K562 (cell line): Measurements from ENCODE around the gene KRTAP12-2. TPM values are rescaled to one million over a fixed set of nuclear protein-coding genes. Genes with fewer than 3 reads are reported as not detected.

Experiments used
- ATAC-seq: fragments of 200-7000 bp; cut with Tn5 transposase; 3 replicates; pipeline ENCODE4 v1.9.1; 2020; ENCODE audit warnings: moderate library complexity
- BruUV-seq: library from RNA; stranded (reverse); fragments of 400-500 nt; replicated peaks from 2 replicates; lab custom pipeline; 2021; lab: Mats Ljungman, UMichigan
- CTCF ChIA-PET: fragments of 300-600 bp; formaldehyde crosslinking; extraction: SDS; loops from one replicate; lab custom pipeline; 2021; ENCODE audit warnings: low intra/inter-chr PET ratio; lab: Yijun Ruan, JAX
- POLR2A ChIA-PET: fragments of 300-600, 350-650 bp; sonication (Branson Sonifier 250); formaldehyde crosslinking; extraction: SDS; loops from one replicate; lab custom pipeline; 2021; ENCODE audit warnings: antibody characterized with exemption, inconsistent platforms; lab: Yijun Ruan, JAX
- DNase-seq, 4 experiments: peaks; one replicate each; pipeline versions ENCODE4 v3.0.0 to v3.0.0-alpha.2; 2011 to 2018; ENCODE audit warnings: low spot score in 3 of 4, mixed read lengths in 3 of 4; ENCODE audit errors: extremely low read depth in 1 of 4
- FAIRE-seq: peaks from 2 replicates; lab custom pipeline; 2011; peaks lifted over from hg19 to GRCh38; lab: Jason Lieb, UNC
- H2AFZ ChIP-seq: 2 replicates; pipeline ENCODE4 v1.6.0; 2011; ENCODE audit warnings: low read depth, low read length, control low read depth, inconsistent platforms
- H3K27ac ChIP-seq: fragments of 200-600 bp; 3 replicates; pipeline ENCODE4 v1.8.0; 2011; ENCODE audit warnings: low read depth, mild to moderate bottlenecking, control low read depth, inconsistent platforms, low read length, moderate library complexity, mixed read lengths; ENCODE audit errors: extremely low read depth
- H3K27me3 ChIP-seq, 2 experiments: fragments of 300-600 bp in 1 of 2; 2 replicates in 1 of 2; 3 replicates in 1 of 2; pipeline versions ENCODE4 v1.6.0 to v1.8.0; 2011; ENCODE audit warnings: inconsistent platforms in 2 of 2, low read length in 2 of 2, mild to moderate bottlenecking in 1 of 2, mixed read lengths in 1 of 2, moderate library complexity in 1 of 2; ENCODE audit not compliant: control insufficient read depth in 2 of 2, insufficient read depth in 2 of 2
- H3K36me3 ChIP-seq: fragments of 300-600 bp; 3 replicates; pipeline ENCODE4 v1.8.0; 2011; ENCODE audit warnings: mild to moderate bottlenecking, low read length, inconsistent platforms; ENCODE audit not compliant: control insufficient read depth, insufficient read depth
- H3K4me1 ChIP-seq, 2 experiments: fragments of 200-600 bp in 1 of 2; replicated peaks in 1 of 2; 2 replicates in 1 of 2; 3 replicates in 1 of 2; pipeline versions ENCODE4 v1.5.1 to v1.8.0; 2011; ENCODE audit warnings: inconsistent platforms in 2 of 2, low read length in 2 of 2, mild to moderate bottlenecking in 1 of 2, mixed read lengths in 1 of 2, moderate library complexity in 1 of 2; ENCODE audit not compliant: control insufficient read depth in 2 of 2, insufficient read depth in 2 of 2
- H3K4me2 ChIP-seq: 2 replicates; pipeline ENCODE4 v1.6.1; 2011; ENCODE audit warnings: low read length, control low read depth, inconsistent platforms, mixed read lengths; ENCODE audit not compliant: insufficient read depth
- H3K4me3 ChIP-seq: fragments of 200-600 bp; sonication (generic), shearing (Covaris generic); 2 replicates; pipeline ENCODE4 v1.5.1; 2016; ENCODE audit warnings: control low read depth, inconsistent platforms
- H3K79me2 ChIP-seq: fragments of 200-600 bp; 3 replicates; pipeline ENCODE4 v1.8.0; 2011; ENCODE audit warnings: low read length, inconsistent platforms; ENCODE audit not compliant: control insufficient read depth, insufficient read depth
- H3K9ac ChIP-seq, 2 experiments: 2 replicates each; pipeline versions ENCODE4 v1.6.0 to v1.6.1; 2011; ENCODE audit warnings: low read depth in 2 of 2, low read length in 2 of 2, control low read depth in 1 of 2, inconsistent platforms in 1 of 2, mild to moderate bottlenecking in 1 of 2, mixed read lengths in 1 of 2; ENCODE audit not compliant: insufficient read depth in 1 of 2
- H3K9me1 ChIP-seq: one replicate; pipeline ENCODE4 v1.6.0; 2011; ENCODE audit warnings: inconsistent platforms, mild to moderate bottlenecking, low read length, moderate library complexity; ENCODE audit not compliant: control insufficient read depth, insufficient read depth
- H3K9me3 ChIP-seq: replicated peaks from 2 replicates; pipeline ENCODE4 v1.5.1; 2011; ENCODE audit warnings: low read depth, low read length, inconsistent platforms; ENCODE audit not compliant: control insufficient read depth, insufficient read depth
- H4K20me1 ChIP-seq: replicated peaks from 2 replicates; pipeline ENCODE4 v1.6.1; 2011; ENCODE audit warnings: low read length, inconsistent platforms, mixed read lengths; ENCODE audit not compliant: control insufficient read depth, insufficient read depth
- CBX3 ChIP-seq, 2 experiments: IDR thresholded peaks; 1 replicate in 1 of 2; 2 replicates in 1 of 2; pipeline ENCODE4 v1.6.1; 2012; ENCODE audit warnings: inconsistent platforms in 2 of 2, low read length in 2 of 2, borderline replicate concordance in 1 of 2, control low read depth in 1 of 2
- CXXC5 ChIP-seq: fragments of 250-450 bp; sonication (Bioruptor Pico); IDR thresholded peaks from 2 replicates; pipeline ENCODE4 v1.8.0; 2022; ENCODE audit warnings: inconsistent platforms, mild to moderate bottlenecking, moderate library complexity
- DPF2 ChIP-seq: fragments of 450-650 bp; IDR thresholded peaks from 2 replicates; pipeline ENCODE4 v1.6.1; 2016
- FOXA3 ChIP-seq, 2 experiments: fragments of 450-650 bp in 1 of 2; sonication (generic) in 1 of 2; formaldehyde crosslinking; IDR thresholded peaks in 1 of 2; conservative IDR thresholded peaks in 1 of 2; 2 replicates each; pipeline versions ENCODE4 v1.4.0 to v1.8.0; 2020 to 2022; ENCODE audit warnings: mild to moderate bottlenecking in 2 of 2, missing genetic modification reagents in 1 of 2
- FOXM1 ChIP-seq, 2 experiments: fragments of 450-650 bp in 1 of 2; sonication (generic) in 1 of 2; formaldehyde crosslinking in 1 of 2; IDR thresholded peaks; 2 replicates each; pipeline versions ENCODE4 v1.6.1 to v1.9.0; 2017 to 2022; ENCODE audit warnings: low read depth in 2 of 2, mild to moderate bottlenecking in 2 of 2, missing genetic modification reagents in 1 of 2, moderate library complexity in 1 of 2
- HMG20B ChIP-seq: fragments of 250-450 bp; sonication (Bioruptor Pico); IDR thresholded peaks from 2 replicates; pipeline ENCODE4 v1.5.0; 2021; ENCODE audit warnings: mild to moderate bottlenecking
- ILF3 ChIP-seq: fragments of 450-650 bp; IDR thresholded peaks from 2 replicates; pipeline ENCODE4 v1.6.1; 2018; ENCODE audit warnings: antibody characterized with exemption, mild to moderate bottlenecking, moderate library complexity, borderline replicate concordance
- KDM5B ChIP-seq: fragments of 200-600 bp; sonication (generic); IDR thresholded peaks from 2 replicates; pipeline ENCODE4 v1.6.1; 2012; ENCODE audit warnings: low read depth, mild to moderate bottlenecking, moderate library complexity, low read length, control low read depth, inconsistent platforms; ENCODE audit not compliant: insufficient replicate concordance
- KLF13 ChIP-seq: fragments of 450-650 bp; IDR thresholded peaks from 2 replicates; pipeline ENCODE4 v1.6.1; 2016; ENCODE audit warnings: missing genetic modification characterization, low read depth, mild to moderate bottlenecking, missing compliant biosample characterization, moderate library complexity, borderline replicate concordance
- MXI1 ChIP-seq: IDR thresholded peaks from 2 replicates; pipeline ENCODE4 v1.6.1; 2011; ENCODE audit warnings: low read depth, mild to moderate bottlenecking, improper control_type of control experiment, low read length
- PRMT5 ChIP-seq: sonication (generic); formaldehyde crosslinking; IDR thresholded peaks from 2 replicates; pipeline ENCODE4 v1.5.0; 2020; ENCODE audit warnings: missing genetic modification reagents
- RFX7 ChIP-seq: fragments of 250-450 bp; sonication (Bioruptor Pico); IDR thresholded peaks from 2 replicates; pipeline ENCODE4 v1.5.1; 2021; ENCODE audit warnings: mild to moderate bottlenecking
- ZKSCAN3 ChIP-seq: fragments of 250-450 bp; sonication (Bioruptor Pico); IDR thresholded peaks from 2 replicates; pipeline ENCODE4 v1.4.0; 2020
- ZNF146 ChIP-seq: IDR thresholded peaks from one replicate; pipeline ENCODE4 v1.6.1; 2018; ENCODE audit warnings: missing compliant biosample characterization; ENCODE audit not compliant: unreplicated experiment
- ZNF175 ChIP-seq: fragments of 200-800 bp; sonication (Bioruptor generic); IDR thresholded peaks from 2 replicates; pipeline ENCODE4 v1.6.1; 2016; ENCODE audit warnings: low read depth, mild to moderate bottlenecking, missing genetic modification characterization, missing compliant biosample characterization
- ZNF280A ChIP-seq: fragments of 450-650 bp; IDR thresholded peaks from 2 replicates; pipeline ENCODE4 v1.6.1; 2018; ENCODE audit warnings: mild to moderate bottlenecking, low read depth; ENCODE audit not compliant: partially characterized antibody
- WGBS: fragments of 100-300 bp; shearing (Covaris generic); methylation state at CpG from one replicate; pipeline ENCODE4 v1.1.6; 2016; ENCODE audit warnings: low coverage, mixed read lengths; ENCODE audit not compliant: insufficient coverage; ENCODE audit errors: missing lambda C conversion rate; 5-methylcytosine and 5-hydroxymethylcytosine counted together
- in situ Hi-C: fragments of 300-500 bp; cut with MboI; formaldehyde crosslinking; loops from 4 replicates; pipeline ENCODE4 v1.15.0; 2018; ENCODE audit warnings: inconsistent platforms, mixed read lengths
- intact Hi-C: fragments of 100-400 bp; cut with micrococcal nuclease; formaldehyde crosslinking; loops from 2 replicates; pipeline ENCODE4 v1.14.2; 2022
- polyA plus RNA-seq, 8 experiments: library from polyadenylated mRNA; depleted of rRNA in 4 of 8; stranded (reverse) in 5 of 8; unstranded in 3 of 8; fragments of >200 nt; fragmentation: Nextera tagmentation in 2 of 8; fragmentation: Illumina TruSeq in 1 of 8; extraction: Ambion mirVana in 2 of 8; extraction: Trizol in 1 of 8; gene quantifications; 2 replicates each; pipeline versions ENCODE4 v1.2.1 to v1.2.3, GENCODE V29; 2011 to 2014; ENCODE audit warnings: inconsistent platforms in 1 of 8, missing spikeins in 1 of 8
- total RNA-seq, 7 experiments: library from RNA; depleted of rRNA in 6 of 7; stranded (reverse); fragments of >200 nt in 6 of 7; fragmentation: Illumina TruSeq in 2 of 7; extraction: Trizol in 2 of 7; gene quantifications; 2 replicates each; pipeline versions ENCODE4 v1.2.1 to v1.2.3, GENCODE V29; 2011 to 2021; ENCODE audit warnings: low replicate concordance in 1 of 7

KRTAP12-2 gene
- total and polyA plus RNA-seq, 9 of the 15 experiments (the other 6 are each of a cell fraction or from before 2014, with no cell fraction given), result not detected

DNA sequence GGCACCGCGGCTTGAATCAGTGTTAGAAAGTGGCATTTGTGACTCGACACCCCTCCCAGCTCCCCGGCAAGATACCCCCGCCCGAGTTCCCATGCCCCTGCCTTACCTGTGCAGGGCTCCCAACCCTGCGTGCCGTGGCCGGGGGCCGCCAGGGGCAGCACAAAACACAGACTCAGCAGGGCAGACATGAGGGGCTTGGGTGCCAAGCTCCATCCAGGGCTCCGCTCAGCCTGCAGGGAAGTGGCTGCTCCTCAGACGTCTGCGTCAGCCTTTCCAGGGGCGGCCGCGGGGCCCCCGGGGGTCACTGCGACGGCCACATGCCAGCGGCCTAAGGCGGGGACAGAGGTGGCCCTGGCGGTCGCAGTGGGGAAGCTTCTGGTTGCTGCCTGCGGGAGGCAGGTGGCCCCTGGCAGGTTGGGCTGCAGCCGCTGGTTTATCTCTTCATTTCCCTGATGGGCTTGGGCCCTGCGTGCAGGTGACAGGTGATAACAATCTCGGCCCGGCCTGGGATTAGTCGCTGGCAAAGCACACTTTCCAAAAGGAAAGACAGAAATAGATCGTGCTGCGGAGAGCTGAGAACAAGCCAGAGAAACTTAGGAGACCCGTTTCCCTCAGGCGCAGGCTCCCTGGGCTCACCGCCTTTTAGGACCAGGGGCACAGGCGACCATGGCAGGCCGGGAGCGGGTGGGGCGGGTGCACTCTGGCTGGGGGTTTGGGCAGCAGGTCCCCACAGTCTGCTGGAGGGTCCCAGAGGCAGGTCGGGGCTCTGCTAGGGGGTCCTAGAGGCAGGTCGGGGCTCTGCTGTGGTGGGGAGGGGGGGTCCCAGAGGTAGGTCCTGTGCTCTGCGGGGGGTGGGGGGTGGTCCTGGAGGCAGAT is 44.8 kb upstream of the KRTAP12-2 start, which contains the start of gene TSPEAR:
TSPEAR (minus strand) TSS at position 246 of the 876 bp plus-strand sequence; CDS start at position 188, 58 bp downstream.
- Histone ChIP-seq H3K9ac (no peak within 1 kb of the TSS), H3K4me2 (no peak within 1 kb of the TSS), H3K36me3 (no peaks in the 10 kb centered on the region), H3K4me3 (no peak within 1 kb of the TSS), H3K27ac (no peak within 1 kb of the TSS), H3K4me1 (peaks cover 0 to 13% of the 10 kb centered on the region in 2 experiments; a peak in 1 of 5 replicates), H3K79me2 (no peaks in the 10 kb centered on the region), H3K9me1 (no peaks in the 10 kb centered on the region), H3K27me3 (peaks cover 47 to 63% of the 10 kb centered on the region in 2 experiments; a peak in 4 of 5 replicates), H3K9me3 (no peaks in the 10 kb centered on the region), H4K20me1 (peaks cover 8% of the 10 kb centered on the region; the same call in 1 of the 2 replicates), H2AFZ (no peak within 1 kb of the TSS)
- ATAC-seq (no peak), FAIRE-seq (no peak), DNase-seq (no peak)
- in situ Hi-C loops (no loop called here), intact Hi-C loops (no loop called here)
- BruUV-seq, result no TSS peak
- TF ChIP-seq FOXA3 (CRISPR knock-in tag; conservative IDR thresholded peaks at IDR 0.05 in 1 of 2, IDR thresholded peaks at IDR 0.05 in 1 of 2) (no peak), ILF3 (no peak), FOXM1 (IDR thresholded peaks at IDR 0.05; ENCODE audit: low read depth) (no peak), FOXM1 (CRISPR knock-in tag; IDR thresholded peaks at IDR 0.05; ENCODE audit: low read depth) (no peak), HMG20B (CRISPR knock-in tag) (no peak), RFX7 (CRISPR knock-in tag) (no peak), CBX3 (IDR thresholded peaks at IDR 0.05; ENCODE audit: borderline replicate concordance in 1 of 2, low read length in 2 of 2) (no peak), KDM5B (no peak), PRMT5 (CRISPR knock-in tag) (no peak), MXI1 (no peak), CXXC5 (no peak), ZNF146 (CRISPR knock-in tag) (no peak), ZKSCAN3 (CRISPR knock-in tag) (no peak), ZNF280A (no peak), ZNF175 (CRISPR knock-in tag) (no peak), DPF2 (no peak), KLF13 (tag) (no peak)
- 2% methylated on average over 34 of the region's 41 CpGs for WGBS
- CTCF ChIA-PET, result no interaction called here
- POLR2A ChIA-PET, result interaction anchor here (2.0 kb wide), 1 partner anchor 8 kb away, joined by 8 read pairs; no protein-coding TSS in a partner anchor
